ENCODE results near the gene KDM6B.

DNA sequence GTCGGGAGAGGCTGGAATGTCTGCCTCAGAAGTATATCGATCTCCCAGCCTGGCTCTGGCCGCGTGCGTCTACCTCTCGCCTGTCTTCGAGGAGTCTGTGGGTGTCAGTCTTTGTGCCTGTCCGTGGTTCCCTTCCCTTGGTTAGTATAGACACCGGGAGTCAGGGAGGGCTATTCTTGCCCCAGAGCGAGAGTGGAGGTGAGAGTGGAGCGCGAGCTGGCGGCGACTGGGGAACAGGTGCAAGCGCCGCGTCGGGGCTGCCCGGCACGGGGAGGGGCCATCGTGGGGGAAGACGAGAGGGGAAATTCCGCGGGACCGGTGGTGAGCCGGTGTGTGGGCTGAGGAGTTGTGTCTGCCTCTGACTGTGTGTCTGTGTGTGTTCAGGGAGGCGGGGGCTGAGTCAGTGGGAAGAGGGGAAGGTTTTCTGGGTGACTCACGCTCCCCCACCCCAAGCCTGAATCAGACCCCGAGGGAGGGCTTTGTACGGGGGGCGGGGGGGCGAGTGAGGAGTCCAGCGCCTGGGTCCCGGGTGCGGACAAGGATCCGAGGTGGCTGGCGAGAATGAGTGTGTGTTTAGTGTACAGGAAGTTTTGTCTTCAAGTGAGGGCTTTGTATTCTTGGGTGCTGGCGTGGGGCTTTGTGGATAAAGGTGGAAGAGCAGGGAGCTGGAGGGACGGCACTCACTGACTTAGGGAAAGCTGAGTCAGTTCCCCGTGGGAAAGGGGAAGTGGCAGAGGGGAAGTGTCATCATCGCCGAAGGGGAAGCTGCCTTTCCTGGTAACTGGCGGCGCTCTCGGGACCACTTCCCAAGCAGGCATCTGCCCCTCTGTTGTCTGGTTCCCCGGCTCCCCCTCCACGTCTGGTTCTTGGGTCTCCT lies 8.6 kb downstream of the KDM6B start:
- TF ChIP-seq CTCF (IDR thresholded peaks at IDR 0.05) (no peak), ZFX (IDR thresholded peaks at IDR 0.05; ENCODE audit: borderline replicate concordance) (no peak)
